NCI-H2081 treated with DMSO at 0.1 percent for 48 hours (cell line): ENCODE data around the gene ARHGAP6.

Experiments
- DNase-seq: peaks from one replicate; lab custom pipeline; 2025; lab: John Stamatoyannopoulos, UW

The ARHGAP6 gene, protein sequence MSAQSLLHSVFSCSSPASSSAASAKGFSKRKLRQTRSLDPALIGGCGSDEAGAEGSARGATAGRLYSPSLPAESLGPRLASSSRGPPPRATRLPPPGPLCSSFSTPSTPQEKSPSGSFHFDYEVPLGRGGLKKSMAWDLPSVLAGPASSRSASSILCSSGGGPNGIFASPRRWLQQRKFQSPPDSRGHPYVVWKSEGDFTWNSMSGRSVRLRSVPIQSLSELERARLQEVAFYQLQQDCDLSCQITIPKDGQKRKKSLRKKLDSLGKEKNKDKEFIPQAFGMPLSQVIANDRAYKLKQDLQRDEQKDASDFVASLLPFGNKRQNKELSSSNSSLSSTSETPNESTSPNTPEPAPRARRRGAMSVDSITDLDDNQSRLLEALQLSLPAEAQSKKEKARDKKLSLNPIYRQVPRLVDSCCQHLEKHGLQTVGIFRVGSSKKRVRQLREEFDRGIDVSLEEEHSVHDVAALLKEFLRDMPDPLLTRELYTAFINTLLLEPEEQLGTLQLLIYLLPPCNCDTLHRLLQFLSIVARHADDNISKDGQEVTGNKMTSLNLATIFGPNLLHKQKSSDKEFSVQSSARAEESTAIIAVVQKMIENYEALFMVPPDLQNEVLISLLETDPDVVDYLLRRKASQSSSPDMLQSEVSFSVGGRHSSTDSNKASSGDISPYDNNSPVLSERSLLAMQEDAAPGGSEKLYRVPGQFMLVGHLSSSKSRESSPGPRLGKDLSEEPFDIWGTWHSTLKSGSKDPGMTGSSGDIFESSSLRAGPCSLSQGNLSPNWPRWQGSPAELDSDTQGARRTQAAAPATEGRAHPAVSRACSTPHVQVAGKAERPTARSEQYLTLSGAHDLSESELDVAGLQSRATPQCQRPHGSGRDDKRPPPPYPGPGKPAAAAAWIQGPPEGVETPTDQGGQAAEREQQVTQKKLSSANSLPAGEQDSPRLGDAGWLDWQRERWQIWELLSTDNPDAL (N-terminal part only)

DNA sequence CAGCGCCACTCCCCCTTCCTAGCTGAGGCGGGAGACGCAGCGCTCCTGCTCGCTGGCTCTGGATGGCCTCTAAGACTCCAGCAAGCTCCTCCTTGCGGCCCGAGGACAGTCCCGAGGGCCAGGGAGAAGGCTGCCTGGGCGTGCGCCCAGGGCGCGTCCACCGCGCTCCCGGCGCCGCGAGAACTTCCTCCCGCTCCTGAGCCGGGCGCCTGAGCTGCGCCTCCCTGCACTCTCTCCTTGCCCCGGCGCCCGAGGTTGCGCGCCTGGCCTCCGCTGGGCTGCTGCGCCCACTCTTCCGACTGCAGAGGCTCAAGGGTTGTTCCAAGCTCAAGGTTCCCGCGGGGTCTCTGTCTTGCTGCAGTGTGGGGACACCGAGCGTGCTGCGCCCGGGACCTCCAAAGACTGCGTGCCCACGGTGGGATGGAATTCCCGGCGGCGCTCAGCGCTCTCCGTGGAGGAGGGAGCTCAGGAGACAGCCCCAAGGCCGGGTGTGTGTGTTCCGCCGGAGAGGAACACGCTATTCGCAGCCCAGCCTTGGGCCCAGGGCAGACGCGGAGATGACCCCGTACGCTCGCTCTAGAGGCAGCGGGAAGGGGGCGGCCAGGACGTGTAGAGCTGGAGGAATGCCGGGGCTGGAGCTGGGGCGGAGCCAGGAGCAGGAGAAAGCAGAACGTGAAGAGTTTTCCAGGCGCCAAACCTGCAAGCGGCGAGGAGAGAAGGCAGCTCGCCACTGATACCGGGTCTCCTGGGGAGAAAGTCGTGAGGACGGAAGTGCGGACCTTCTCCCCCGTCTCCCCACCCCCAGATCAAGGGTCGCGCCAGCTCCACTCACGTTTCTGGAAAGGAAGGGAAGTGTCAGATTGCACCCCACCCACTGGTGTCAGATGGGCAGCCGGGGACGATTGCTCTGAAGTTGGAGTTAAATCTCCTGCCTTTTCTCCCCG lies at the start of gene ARHGAP6:
Gene ARHGAP6 (minus strand): TSS at position 753 of the 944 bp plus-strand sequence. CDS start 1,092 bp downstream, outside the sequence.
- no peak for DNase-seq

DNA sequence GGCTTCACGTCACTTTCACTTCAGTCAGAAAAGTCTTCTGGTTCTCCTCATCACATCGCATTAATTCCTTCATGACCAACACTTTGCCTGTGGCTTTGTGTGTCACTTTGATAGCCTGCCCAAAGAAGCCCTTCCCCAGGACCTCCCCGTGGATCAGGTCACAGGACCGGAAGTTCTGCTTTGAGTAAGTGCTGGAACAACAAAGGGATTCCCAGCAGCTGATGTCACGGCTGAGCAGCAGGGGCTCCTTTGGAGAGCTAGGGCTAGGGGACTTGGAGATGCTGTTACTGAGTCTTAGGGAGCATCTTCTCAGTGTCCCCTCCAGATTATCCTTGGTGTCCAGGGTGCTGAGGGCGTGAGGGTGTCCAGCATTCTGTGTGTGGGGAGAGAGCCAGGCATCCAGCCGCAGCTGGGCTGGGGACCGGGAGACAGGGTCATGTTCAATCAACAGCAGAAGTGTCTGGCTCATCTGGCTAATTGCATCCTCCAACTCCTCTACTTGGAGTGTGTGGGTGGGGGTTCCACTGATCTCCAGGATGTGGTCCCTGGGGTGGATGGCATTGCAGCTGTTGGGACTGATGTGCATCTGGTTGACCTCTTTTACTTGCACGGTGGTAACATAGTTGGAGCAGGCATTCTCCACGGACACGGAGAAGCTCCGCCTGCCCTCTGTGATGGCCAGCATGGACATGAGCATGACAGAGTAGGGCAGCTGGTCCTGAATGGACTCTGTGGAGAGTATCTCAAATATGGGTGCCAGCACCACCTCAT lies 39.2 kb upstream of the ARHGAP6 start:
- DNase-seq, result no peak

DNA sequence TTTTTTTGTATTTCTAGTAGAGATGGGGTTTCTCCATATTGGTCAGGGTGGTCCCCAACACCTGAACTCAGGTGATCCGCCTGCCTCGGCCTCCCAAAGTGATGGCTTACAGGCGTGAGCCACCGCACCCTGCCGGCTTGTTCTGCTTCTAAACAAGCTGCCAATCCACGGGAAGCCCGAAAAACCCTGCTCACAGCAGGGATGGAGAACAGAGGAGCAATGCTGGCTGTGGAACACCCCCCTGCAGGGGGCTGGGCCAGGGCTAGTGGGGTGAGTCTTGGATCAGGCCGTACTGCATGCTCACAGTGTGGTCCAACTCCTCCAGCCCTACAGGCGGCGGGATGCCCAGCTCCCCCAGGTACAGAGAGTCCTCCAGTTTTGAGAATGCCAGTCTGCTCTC lies 38.1 kb upstream of the ARHGAP6 start:
- DNase-seq, result no peak

DNA sequence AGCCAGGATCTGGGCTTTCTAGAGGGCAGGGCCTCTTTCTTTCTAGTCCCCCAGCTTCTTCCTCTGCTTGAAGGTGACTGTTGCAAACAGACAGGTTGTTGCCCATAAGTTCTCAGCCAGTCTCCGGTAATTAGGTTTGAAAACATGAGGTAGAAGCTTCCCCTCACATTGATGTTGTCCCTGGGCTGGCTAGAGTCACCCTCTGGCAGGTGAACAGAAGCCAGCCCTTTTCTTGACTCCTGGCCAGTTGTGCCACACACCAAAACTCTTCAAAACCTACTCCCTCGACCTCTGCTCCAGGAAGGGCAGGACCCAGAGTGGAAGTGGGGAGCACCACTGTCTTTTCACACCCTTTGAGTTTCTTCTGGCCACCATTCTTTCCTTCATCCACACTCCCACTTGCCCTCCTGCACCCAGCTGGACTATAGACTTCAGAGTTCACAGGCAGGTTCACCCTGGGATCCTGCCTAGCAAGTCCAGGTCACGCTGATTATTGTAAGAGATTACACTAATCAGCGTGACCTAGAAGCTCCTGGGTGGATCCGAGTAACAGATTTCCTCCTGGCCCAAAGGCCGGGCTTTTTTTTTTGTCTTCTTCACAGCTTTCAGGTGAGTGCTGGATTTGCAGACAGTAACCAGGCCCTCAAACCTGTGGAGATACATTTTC lies 37.4 kb upstream of the ARHGAP6 start:
- DNase-seq, result no peak

DNA sequence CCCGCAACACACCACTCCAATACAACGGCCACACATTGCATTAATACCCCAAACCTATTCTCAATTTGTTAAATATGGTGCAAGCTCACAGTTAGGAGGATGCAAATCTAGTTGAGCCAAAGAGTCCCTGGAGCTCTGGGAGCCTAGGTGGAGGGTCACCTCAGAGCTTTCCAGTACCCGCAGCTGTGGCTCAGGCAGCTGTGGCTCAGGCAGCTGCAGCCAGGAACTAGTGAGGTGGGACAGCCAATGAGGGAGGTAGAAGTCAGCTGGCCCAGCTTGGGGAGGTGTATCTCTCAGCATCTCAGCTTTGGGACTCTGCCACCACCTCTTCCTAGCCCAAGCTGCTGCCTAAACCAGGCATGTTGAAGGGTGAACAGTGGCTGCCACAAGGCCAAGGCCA lies 36.7 kb upstream of the ARHGAP6 start:
- DNase-seq, result no peak

DNA sequence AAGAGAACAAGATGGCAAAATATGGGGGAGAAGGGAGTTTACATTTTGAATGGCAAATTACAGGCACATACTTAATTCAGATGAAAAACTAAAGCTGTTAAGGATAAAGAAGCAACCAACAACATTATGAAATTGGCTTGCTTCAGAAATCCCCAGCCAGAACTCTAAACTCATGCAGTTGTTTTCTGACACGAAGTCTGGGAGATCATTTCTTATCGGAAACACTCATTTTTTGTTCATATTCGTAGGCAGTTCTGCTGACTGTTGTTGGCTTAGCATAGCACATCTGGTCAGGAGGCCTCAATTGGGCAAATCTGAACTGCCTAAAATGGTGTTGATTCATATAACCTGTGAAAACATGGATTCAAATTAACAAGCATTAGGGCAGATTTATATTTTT lies 33.0 kb upstream of the ARHGAP6 start:
- no peak for DNase-seq

DNA sequence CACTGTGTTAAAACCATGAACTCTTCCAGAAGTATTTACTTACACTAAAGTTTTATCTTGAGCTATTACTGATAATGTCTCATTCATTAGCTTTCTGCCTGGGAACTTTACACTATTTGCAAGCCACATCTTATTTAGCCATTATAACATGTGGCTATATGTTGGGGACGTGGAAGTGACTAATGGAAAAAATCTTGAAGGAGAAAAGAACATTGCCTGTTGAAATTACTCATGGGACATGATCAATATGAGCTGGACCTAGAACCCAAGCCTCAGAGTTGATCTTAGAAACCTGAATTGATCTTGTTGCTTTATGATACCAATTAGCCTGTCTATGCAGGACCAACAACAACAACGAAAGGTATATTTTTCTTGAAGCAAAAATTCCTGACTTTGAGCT lies 22.5 kb upstream of the ARHGAP6 start:
- DNase-seq, result no peak

DNA sequence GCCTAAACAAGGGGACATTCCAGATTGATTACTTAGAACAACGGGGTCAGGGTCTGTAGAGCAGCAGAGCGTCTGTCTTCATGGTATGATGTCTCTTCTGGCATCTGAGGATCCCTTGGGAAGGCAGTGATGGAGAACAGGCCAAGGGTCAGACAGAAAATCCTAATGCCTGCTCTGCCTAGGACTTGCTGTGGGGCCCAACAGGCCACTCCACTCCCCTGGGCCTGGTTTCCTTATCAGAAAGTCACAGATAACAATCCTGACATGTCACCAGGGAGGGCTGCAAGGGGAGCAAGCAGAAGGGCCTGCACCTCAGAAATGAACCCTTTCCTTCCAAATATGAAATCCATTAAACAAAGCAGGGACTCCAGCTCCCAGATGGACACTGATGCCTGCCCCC lies 21.4 kb upstream of the ARHGAP6 start:
- DNase-seq, result no peak

DNA sequence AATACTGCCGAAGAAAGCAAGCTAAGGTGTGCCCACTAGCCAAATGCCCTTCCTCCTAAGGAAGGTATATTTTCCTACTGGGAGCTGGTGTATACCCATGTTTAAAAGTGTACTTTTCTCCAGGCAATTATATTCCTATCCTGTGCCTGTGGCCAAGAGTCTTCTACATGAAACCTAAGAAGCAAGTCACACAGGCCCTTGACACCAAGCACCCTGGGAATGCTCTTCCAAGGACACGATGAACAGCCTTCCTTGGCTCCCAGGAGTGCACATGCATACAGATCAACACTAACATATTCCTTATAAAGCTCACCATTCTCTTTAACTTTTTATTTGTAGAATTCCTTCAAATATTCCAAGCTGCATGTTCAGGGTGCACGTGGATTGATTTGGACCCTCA lies 17.3 kb upstream of the ARHGAP6 start:
- DNase-seq, result no peak

DNA sequence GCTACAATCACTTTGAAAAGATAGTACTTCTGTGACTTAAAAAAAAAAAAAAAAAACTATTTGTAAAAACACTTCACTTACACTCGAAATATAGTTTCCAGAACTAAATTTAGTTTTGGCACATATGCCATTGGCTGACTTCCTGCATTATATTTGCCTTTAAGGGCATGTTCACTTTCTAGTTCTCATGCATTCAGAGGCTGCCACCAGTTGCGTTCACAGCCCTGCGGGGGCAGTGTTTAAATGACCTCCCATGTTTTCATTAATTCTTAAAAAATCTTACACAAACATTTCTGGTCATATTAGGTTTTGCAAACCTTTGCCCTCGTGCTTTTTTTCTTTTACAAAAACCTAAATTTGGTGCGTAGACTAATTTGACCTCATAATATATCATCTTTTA lies 12.4 kb upstream of the ARHGAP6 start:
- no peak for DNase-seq

DNA sequence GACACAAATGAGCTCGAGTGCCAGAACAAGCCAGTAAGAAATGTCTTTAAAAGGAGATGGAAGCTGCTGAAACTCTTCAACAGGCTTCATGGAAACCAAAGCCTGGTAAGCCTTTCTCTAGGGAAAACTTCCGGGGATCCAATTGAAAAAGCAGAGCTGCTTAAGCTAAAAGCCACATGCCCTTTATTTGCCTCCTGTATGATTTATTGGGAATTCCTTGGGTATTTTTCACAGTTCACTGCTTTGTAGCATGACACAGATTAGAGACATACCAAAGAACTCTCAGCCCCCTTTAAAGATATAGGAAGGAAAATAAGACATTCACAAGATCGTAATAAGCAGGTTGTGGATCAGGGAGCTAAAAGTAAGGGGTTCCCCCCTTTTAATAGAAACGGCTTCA lies 6.5 kb upstream of the ARHGAP6 start:
- DNase-seq, result no peak

DNA sequence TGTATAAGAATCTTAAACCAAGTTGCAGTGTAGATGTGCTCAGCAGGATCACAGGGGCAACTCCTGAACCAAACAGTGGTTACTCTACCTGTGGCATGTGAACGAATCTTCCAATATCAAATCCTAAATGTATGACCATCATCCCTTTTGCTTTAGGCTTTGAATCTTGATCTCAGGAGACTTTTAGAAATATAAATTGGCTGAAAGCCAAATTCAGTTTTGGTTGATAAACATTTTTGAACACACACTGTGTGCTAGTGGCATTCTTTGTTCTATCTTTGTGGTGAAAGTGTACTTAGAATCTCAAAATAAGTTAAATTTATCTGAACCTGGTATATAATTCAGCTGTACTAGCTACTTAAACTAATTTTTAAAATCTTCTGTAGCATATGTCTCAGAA lies 4.6 kb upstream of the ARHGAP6 start:
- DNase-seq, result no peak

DNA sequence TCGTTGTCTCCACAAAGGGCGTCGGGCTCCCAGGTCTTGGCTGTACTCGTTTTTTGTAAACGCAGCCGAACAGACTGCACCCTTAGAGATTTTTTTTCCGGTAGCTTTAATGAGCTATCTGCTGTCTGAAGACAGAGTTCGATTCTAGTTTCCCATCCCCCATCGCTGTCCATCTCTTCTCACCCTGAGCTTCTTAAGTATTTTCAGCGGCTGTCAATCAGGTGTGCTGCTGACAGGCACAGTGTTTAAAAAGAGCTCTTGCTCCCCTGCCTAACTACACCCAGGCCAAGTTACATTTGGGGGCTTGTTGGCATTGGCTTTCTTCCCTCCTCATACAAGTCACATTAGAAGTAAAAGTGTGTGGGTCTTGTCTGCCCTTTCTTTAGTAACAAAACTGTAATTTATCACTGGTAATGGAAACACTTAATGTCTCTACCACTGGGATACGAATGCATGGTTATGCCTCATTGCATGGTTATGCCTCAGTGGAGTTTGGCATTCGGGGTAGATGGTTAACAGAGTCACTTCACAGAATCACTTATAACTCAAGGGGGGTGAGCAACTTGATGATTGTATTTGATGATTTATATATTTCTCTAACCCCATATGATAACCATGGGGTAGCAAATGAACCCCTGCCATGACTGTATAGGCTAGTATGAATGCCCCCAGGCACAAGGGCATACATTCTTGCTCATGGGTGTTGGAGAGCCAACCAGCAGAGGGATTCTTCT lies 1.4 kb upstream of the ARHGAP6 start:
- no peak for DNase-seq

DNA sequence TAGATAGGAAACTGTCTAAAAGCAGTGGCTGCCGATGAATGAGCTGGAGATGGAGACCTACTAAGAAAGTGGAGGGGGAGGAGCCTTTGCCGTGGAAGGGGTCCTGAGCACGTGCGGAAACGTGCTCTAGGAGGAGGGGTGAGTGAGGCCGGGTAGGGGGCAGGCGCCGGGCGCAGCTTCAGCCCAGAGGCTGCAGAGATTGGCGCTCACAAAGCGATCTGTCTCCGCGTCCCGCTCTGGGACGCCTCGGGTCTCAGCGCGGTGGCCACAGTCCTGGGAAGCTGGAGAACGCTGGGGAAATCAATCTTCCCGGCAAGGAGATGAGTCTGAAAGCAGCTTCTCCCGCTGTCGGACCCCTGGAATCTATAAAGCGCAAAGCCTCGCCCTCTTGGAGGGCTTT lies 444 bp upstream of the ARHGAP6 start:
- no peak for DNase-seq

DNA sequence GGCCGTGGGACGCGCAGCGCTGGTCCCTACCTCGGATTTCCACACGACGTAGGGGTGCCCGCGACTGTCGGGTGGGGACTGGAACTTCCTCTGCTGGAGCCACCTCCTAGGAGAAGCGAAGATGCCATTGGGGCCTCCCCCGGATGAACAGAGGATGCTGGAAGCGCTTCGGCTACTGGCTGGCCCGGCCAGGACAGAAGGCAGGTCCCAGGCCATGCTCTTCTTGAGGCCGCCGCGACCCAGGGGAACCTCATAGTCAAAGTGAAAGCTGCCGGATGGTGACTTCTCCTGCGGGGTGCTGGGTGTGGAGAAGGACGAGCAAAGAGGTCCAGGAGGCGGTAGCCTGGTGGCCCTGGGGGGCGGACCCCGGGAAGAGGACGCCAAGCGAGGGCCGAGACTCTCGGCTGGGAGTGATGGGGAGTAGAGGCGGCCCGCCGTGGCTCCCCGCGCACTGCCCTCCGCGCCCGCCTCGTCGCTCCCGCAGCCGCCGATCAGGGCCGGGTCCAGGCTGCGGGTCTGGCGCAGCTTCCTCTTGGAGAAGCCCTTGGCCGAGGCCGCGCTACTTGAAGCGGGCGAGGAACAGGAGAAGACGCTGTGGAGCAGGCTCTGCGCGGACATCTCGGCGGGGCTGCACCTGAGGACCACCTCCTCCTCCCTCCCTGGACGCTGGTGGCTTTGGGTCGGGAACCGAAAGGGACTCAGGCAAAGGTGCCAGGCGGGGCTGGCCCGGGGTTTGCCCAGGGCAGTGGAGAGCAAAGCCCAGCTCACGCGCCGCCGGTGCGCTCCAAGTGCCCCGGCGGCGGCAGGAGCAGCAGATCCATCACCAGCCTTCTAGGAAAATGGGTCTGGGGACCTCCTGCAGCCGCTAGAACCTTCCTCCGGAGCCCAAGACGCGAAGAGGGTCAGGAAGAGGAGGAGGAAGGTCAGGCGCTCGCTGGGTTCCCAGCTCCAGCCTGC lies 1.2 kb downstream of the ARHGAP6 start:
- no peak for DNase-seq

DNA sequence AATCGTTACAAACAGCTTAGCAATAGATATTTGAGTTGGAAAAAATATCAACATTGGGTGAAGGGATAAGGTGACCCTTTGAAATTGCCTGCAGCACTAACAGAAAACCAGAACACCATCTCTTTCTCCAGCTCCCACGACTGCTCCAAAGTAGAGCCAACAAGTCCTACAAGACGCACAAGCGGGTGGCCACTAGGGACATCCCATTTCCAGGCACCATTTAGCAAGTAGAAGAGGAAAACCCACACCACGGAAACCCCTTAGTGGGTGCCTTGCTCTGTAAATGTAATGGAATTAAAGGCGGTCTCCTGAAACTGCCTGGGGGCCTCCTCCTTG lies 1.9 kb downstream of the ARHGAP6 start:
- DNase-seq, result no peak

DNA sequence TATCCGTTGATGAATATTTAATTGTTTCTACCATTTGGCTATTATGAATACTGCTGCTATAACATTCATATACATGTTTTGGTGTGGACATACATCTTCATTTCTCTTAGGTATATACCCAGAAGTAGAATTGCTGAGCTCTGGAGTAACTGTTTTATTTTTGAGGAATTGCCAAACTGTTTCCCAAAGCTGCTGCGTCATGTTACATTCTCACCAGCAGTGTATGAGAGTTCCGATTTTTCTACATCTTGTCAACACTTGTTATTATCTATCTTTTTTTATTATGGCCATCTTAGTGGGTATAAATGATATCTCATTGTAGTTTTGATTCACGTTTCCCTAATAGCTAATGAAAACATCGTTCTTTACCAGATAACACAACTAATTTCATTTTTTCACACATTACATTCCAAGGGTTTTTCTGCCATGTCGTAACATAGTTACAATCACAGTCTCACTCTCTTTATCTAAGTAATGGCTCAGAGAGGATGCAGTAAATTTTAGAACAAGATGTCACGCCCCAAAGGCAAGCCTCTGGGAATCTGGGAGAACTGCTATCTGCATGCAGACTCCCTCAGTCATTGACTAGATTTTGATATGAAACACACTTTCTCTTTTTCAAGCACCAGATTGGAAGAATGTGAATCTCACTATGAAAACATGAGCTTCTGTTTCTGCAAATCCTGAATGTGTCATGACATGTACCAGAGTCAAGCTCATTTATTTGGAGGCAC lies 10.3 kb downstream of the ARHGAP6 start:
- DNase-seq, result no peak
